T-cell (primary cell): ENCODE results near the gene ZCCHC2. TPM values are rescaled to one million over a fixed set of nuclear protein-coding genes. Genes with fewer than 3 reads are reported as not detected.

Experiments used
- ATAC-seq, 4 experiments: fragments of 200-7000 bp in 3 of 4; fragments of 150-1000 bp in 1 of 4; cut with Tn5 transposase; replicated peaks in 1 of 4; 1 replicate in 3 of 4; 2 replicates in 1 of 4; pipeline ENCODE4 v1.10.0; 2021; ENCODE audit warnings: moderate library complexity in 3 of 4, mild to moderate bottlenecking in 2 of 4, moderate number of reproducible peaks in 1 of 4
- CTCF ChIA-PET, 2 donors: fragments of 300-600 bp; sonication (Branson Sonifier 250); formaldehyde crosslinking; loops; one replicate each; lab custom pipeline; 2022; ENCODE audit warnings: antibody characterized with exemption in 2 of 2; lab: Charles Lee
- POLR2A ChIA-PET, 2 donors: fragments of 300-600 bp; sonication (Branson Sonifier 250); formaldehyde crosslinking; loops; one replicate each; lab custom pipeline; 2022; ENCODE audit warnings: antibody characterized with exemption in 2 of 2; lab: Charles Lee
- DNase-seq, 35 experiments: peaks; one replicate each; pipeline versions ENCODE4 v3.0.0 to v3.0.0-alpha.2; 2013 to 2023
- H3K27ac ChIP-seq: one replicate; pipeline ENCODE4 v1.5.1; 2013; ENCODE audit warnings: low read length
- H3K27me3 ChIP-seq, 2 experiments: replicated peaks in 1 of 2; 1 replicate in 1 of 2; 2 replicates in 1 of 2; pipeline versions ENCODE4 v1.6.1 to v1.7.0; 2013; ENCODE audit warnings: low read length in 1 of 2, mixed read lengths in 1 of 2; ENCODE audit not compliant: control insufficient read depth in 2 of 2, insufficient read depth in 2 of 2; ENCODE audit errors: extremely low read depth in 1 of 2
- H3K36me3 ChIP-seq, 2 donors: 1 replicate in 1 of 2; 2 replicates in 1 of 2; pipeline versions ENCODE4 v1.6.1 to v1.7.0; 2013; ENCODE audit warnings: low read length in 1 of 2; ENCODE audit not compliant: control insufficient read depth in 2 of 2, insufficient read depth in 1 of 2; ENCODE audit errors: extremely low read depth in 1 of 2
- H3K4me1 ChIP-seq, 2 experiments: 1 replicate in 1 of 2; 2 replicates in 1 of 2; pipeline versions ENCODE4 v1.6.1 to v1.7.0; 2013; ENCODE audit warnings: low read length in 2 of 2, mixed read lengths in 1 of 2; ENCODE audit not compliant: insufficient read depth in 2 of 2, control insufficient read depth in 1 of 2; ENCODE audit errors: extremely low read depth in 1 of 2
- H3K4me3 ChIP-seq, 2 donors: 1 replicate in 1 of 2; 2 replicates in 1 of 2; pipeline versions ENCODE4 v1.5.1 to v1.7.0; 2013; ENCODE audit warnings: mild to moderate bottlenecking in 2 of 2, low read length in 1 of 2, moderate library complexity in 1 of 2; ENCODE audit not compliant: control insufficient read depth in 1 of 2; ENCODE audit errors: extremely low read depth in 1 of 2
- H3K9me3 ChIP-seq: 2 replicates; pipeline ENCODE4 v1.7.0; 2013
- H3K27ac Mint-ChIP-seq, 2 donors: one replicate each; pipeline ENCODE4 v1.8.0; 2020 to 2021; ENCODE audit warnings: mild to moderate bottlenecking in 2 of 2, mixed read lengths in 2 of 2
- H3K27me3 Mint-ChIP-seq, 2 donors: one replicate each; pipeline ENCODE4 v1.8.0; 2021 to 2022; ENCODE audit warnings: mixed read lengths in 2 of 2
- H3K36me3 Mint-ChIP-seq: one replicate; pipeline ENCODE4 v1.8.0; 2021; ENCODE audit warnings: mixed read lengths
- H3K4me1 Mint-ChIP-seq, 3 donors: one replicate each; pipeline ENCODE4 v1.8.0; 2020 to 2022; ENCODE audit warnings: mixed read lengths in 3 of 3, mild to moderate bottlenecking in 1 of 3
- H3K4me3 Mint-ChIP-seq, 3 donors: one replicate each; pipeline ENCODE4 v1.8.0; 2020 to 2022; ENCODE audit warnings: mild to moderate bottlenecking in 3 of 3, mixed read lengths in 3 of 3, moderate library complexity in 3 of 3
- H3K9me3 Mint-ChIP-seq, 3 donors: one replicate each; pipeline ENCODE4 v1.8.0; 2020 to 2022; ENCODE audit warnings: mixed read lengths in 3 of 3
- WGBS: methylation state at CpG from one replicate; pipeline ENCODE4 v1.1.5; 2013; ENCODE audit warnings: missing lambda C conversion rate; ENCODE audit not compliant: insufficient coverage; 5-methylcytosine and 5-hydroxymethylcytosine counted together
- total RNA-seq, 35 experiments: library from RNA in 6 of 35; stranded (reverse) in 6 of 35; fragments of 120-200 nt in 1 of 35; gene quantifications; one replicate each; pipeline versions ENCODE4 v1.2.1 to v1.2.4 and lab custom pipeline; 2013 to 2026

Gene ZCCHC2
- total RNA-seq, 5 donors from 2014 or later (not counting 1 experiment from before 2014, with no cell fraction given) = 46.1 to 88.0 (median 52.2) TPM

GRCh38 chr18:62487161-62487560 lies 35.7 kb upstream of the ZCCHC2 start:
- Histone ChIP-seq H3K9me3 (no peaks in the 10 kb centered on the region), H3K36me3 (no peaks in the 10 kb centered on the region), H3K4me3 (no peak overlapping the region), H3K4me1 (no peaks in the 10 kb centered on the region), H3K27me3 (peaks cover 0 to 8% of the 10 kb centered on the region in 2 experiments), H3K27ac (no peak overlapping the region)
- H3K36me3 Mint-ChIP-seq = no peaks in the 10 kb centered on the region
- CTCF ChIA-PET = interaction anchor here in 1 of 2 donors (0.7 kb wide), 1 partner anchor 76 kb away, joined by 3 read pairs; no protein-coding TSS in a partner anchor
- no peaks in the 10 kb centered on the region for H3K4me1 Mint-ChIP-seq
- ATAC-seq = no peak
- no peak overlapping the region for H3K27ac Mint-ChIP-seq
- peaks cover 22 to 51% of the 10 kb centered on the region in 2 donors for H3K27me3 Mint-ChIP-seq
- H3K9me3 Mint-ChIP-seq = peaks cover 0 to 3% (median 0%) of the 10 kb centered on the region in 3 donors
- H3K4me3 Mint-ChIP-seq = no peak overlapping the region
- 100% methylated on average over 2 of the region's 5 CpGs for WGBS
- no peak for DNase-seq
- POLR2A ChIA-PET = interaction anchor here in 1 of 2 donors (0.7 kb wide), 1 partner anchor 45 kb away, joined by 5 read pairs; no protein-coding TSS in a partner anchor

- Mint-ChIP-seq H3K4me1 (no peaks in the 10 kb centered on the region), H3K27ac (no peak overlapping the region), H3K36me3 (no peaks in the 10 kb centered on the region), H3K4me3 (no peak overlapping the region), H3K9me3 (no peaks in the 10 kb centered on the region), H3K27me3 (peaks cover 29 to 34% of the 10 kb centered on the region in 2 donors)
- Histone ChIP-seq H3K4me1 (no peaks in the 10 kb centered on the region), H3K9me3 (no peaks in the 10 kb centered on the region), H3K27me3 (peaks cover 0 to 16% of the 10 kb centered on the region in 2 experiments), H3K4me3 (no peak overlapping the region), H3K36me3 (no peaks in the 10 kb centered on the region), H3K27ac (no peak overlapping the region)
- ChIA-PET POLR2A (no interaction called here), CTCF (no interaction called here)
- 67% methylated on average over 3 of the region's 3 CpGs for WGBS
- no peak for DNase-seq
- ATAC-seq = no peak
Measured at GRCh38 chr18:62490967-62491695, 31.7 kb upstream of the ZCCHC2 start.

- POLR2A ChIA-PET = interaction anchor here in 1 of 2 donors (0.6 kb wide), 1 partner anchor 73 kb away, joined by 4 read pairs; no protein-coding TSS in a partner anchor
- Histone ChIP-seq H3K4me1 (no peaks in the 10 kb centered on the region), H3K27ac (no peak overlapping the region), H3K36me3 (no peaks in the 10 kb centered on the region), H3K4me3 (no peak overlapping the region), H3K27me3 (peaks cover 0 to 14% of the 10 kb centered on the region in 2 experiments), H3K9me3 (no peaks in the 10 kb centered on the region)
- Mint-ChIP-seq H3K27me3 (peaks cover 24 to 29% of the 10 kb centered on the region in 2 donors), H3K9me3 (no peaks in the 10 kb centered on the region), H3K4me1 (no peaks in the 10 kb centered on the region), H3K4me3 (no peak overlapping the region), H3K27ac (no peak overlapping the region), H3K36me3 (no peaks in the 10 kb centered on the region)
- DNase-seq = no peak
- no peak for ATAC-seq
- 95% methylated on average over 10 of the region's 17 CpGs for WGBS
- CTCF ChIA-PET = no interaction called here
Measured at GRCh38 chr18:62493033-62493862, 29.6 kb upstream of the ZCCHC2 start.

GRCh38 chr18:62494764-62495163 lies 28.1 kb upstream of the ZCCHC2 start:
- ChIA-PET CTCF (no interaction called here), POLR2A (no interaction called here)
- ATAC-seq = no peak
- no CpG with 5 or more reads among the region's 3 CpGs for WGBS
- H3K4me1 ChIP-seq = no peaks in the 10 kb centered on the region
- no peak overlapping the region for H3K4me3 Mint-ChIP-seq
- no peaks in the 10 kb centered on the region for H3K36me3 ChIP-seq
- H3K27me3 ChIP-seq = peaks cover 0 to 19% of the 10 kb centered on the region in 2 experiments
- no peak overlapping the region for H3K27ac Mint-ChIP-seq
- H3K36me3 Mint-ChIP-seq = no peaks in the 10 kb centered on the region
- no peak overlapping the region for H3K4me3 ChIP-seq
- no peaks in the 10 kb centered on the region for H3K4me1 Mint-ChIP-seq
- H3K27me3 Mint-ChIP-seq = peaks cover 21 to 26% of the 10 kb centered on the region in 2 donors
- no peaks in the 10 kb centered on the region for H3K9me3 ChIP-seq
- H3K9me3 Mint-ChIP-seq = no peaks in the 10 kb centered on the region
- no peak overlapping the region for H3K27ac ChIP-seq
- DNase-seq = no peak

- ChIA-PET POLR2A (no interaction called here), CTCF (no interaction called here)
- no peaks in the 10 kb centered on the region for H3K4me1 Mint-ChIP-seq
- Histone ChIP-seq H3K9me3 (no peaks in the 10 kb centered on the region), H3K36me3 (no peaks in the 10 kb centered on the region), H3K27ac (no peak overlapping the region), H3K4me1 (no peaks in the 10 kb centered on the region), H3K4me3 (no peak overlapping the region), H3K27me3 (peaks cover 0 to 15% of the 10 kb centered on the region in 2 experiments)
- DNase-seq (no peak), ATAC-seq (no peak)
- no CpG with 5 or more reads among the region's 2 CpGs for WGBS
- no peaks in the 10 kb centered on the region for H3K9me3 Mint-ChIP-seq
- no peak overlapping the region for H3K27ac Mint-ChIP-seq
- no peak overlapping the region for H3K4me3 Mint-ChIP-seq
- peaks cover 3% of the 10 kb centered on the region for H3K36me3 Mint-ChIP-seq
- peaks cover 17 to 21% of the 10 kb centered on the region in 2 donors for H3K27me3 Mint-ChIP-seq
Measured at GRCh38 chr18:62496262-62496661, 26.6 kb upstream of the ZCCHC2 start.

GRCh38 chr18:62497190-62497772 lies 25.5 kb upstream of the ZCCHC2 start:
- Histone ChIP-seq H3K9me3 (no peaks in the 10 kb centered on the region), H3K27ac (no peak overlapping the region), H3K4me1 (no peaks in the 10 kb centered on the region), H3K4me3 (no peak overlapping the region), H3K36me3 (no peaks in the 10 kb centered on the region), H3K27me3 (peaks cover 0 to 14% of the 10 kb centered on the region in 2 experiments)
- DNase-seq (no peak), ATAC-seq (no peak)
- POLR2A ChIA-PET = no interaction called here
- Mint-ChIP-seq H3K9me3 (no peaks in the 10 kb centered on the region), H3K36me3 (peaks cover 11% of the 10 kb centered on the region), H3K27ac (no peak overlapping the region), H3K27me3 (peaks cover 9 to 14% of the 10 kb centered on the region in 2 donors), H3K4me3 (no peak overlapping the region), H3K4me1 (no peaks in the 10 kb centered on the region)
- 93% methylated on average over 5 of the region's 13 CpGs for WGBS
- CTCF ChIA-PET = interaction anchor here (0.5 to 0.7 kb wide), 3 partner anchors 9 to 458 kb away, joined by 3 to 5 read pairs (median 4); no protein-coding TSS in a partner anchor
